ENCODE data around the gene SDK1. TPM values are rescaled to one million over a fixed set of nuclear protein-coding genes. Genes with fewer than 3 reads are reported as not detected.

The SDK1 gene
- total RNA-seq, 1 donor from 2014 or later = 10.4 TPM

GRCh38 chr7:3887096-3887690 lies 586.1 kb downstream of the SDK1 start:
- DNase-seq (no peak), ATAC-seq (no peak)
- no peaks in the 10 kb centered on the region for H3K9me3 ChIP-seq
- H3K36me3 ChIP-seq = no peaks in the 10 kb centered on the region
- H3K27me3 ChIP-seq = no peaks in the 10 kb centered on the region
- intact Hi-C loops (cut with DNase I) = no loop called here
- no peak overlapping the region for H3K27ac ChIP-seq
- no peak for TF ChIP-seq CTCF (IDR thresholded peaks at IDR 0.05)
- no peak overlapping the region for H3K4me3 ChIP-seq
- H3K4me1 ChIP-seq = no peaks in the 10 kb centered on the region

GRCh38 chr7:3888096-3888495 lies 587.0 kb downstream of the SDK1 start:
- H3K4me3 ChIP-seq = no peak overlapping the region
- H3K27me3 ChIP-seq = no peaks in the 10 kb centered on the region
- intact Hi-C loops (cut with DNase I) = no loop called here
- no peak for ATAC-seq
- H3K4me1 ChIP-seq = no peaks in the 10 kb centered on the region
- H3K36me3 ChIP-seq = no peaks in the 10 kb centered on the region
- TF ChIP-seq CTCF (IDR thresholded peaks at IDR 0.05) = no peak
- no peak for DNase-seq
- H3K9me3 ChIP-seq = no peaks in the 10 kb centered on the region
- no peak overlapping the region for H3K27ac ChIP-seq

- no peak for TF ChIP-seq CTCF (IDR thresholded peaks at IDR 0.05)
- no peaks in the 10 kb centered on the region for H3K9me3 ChIP-seq
- H3K36me3 ChIP-seq = no peaks in the 10 kb centered on the region
- no peaks in the 10 kb centered on the region for H3K27me3 ChIP-seq
- no peak overlapping the region for H3K27ac ChIP-seq
- H3K4me1 ChIP-seq = no peaks in the 10 kb centered on the region
- H3K4me3 ChIP-seq = no peak overlapping the region
- no peak for DNase-seq
- no peak for ATAC-seq
- intact Hi-C loops (cut with DNase I) = no loop called here
These were observed 591.1 kb downstream of the SDK1 start for GRCh38 chr7:3892157-3892556.

GRCh38 chr7:3892686-3893085 lies 591.6 kb downstream of the SDK1 start:
- DNase-seq (no peak), ATAC-seq (no peak)
- Histone ChIP-seq H3K9me3 (no peaks in the 10 kb centered on the region), H3K27ac (no peak overlapping the region), H3K4me1 (no peaks in the 10 kb centered on the region), H3K36me3 (no peaks in the 10 kb centered on the region), H3K4me3 (no peak overlapping the region), H3K27me3 (no peaks in the 10 kb centered on the region)
- intact Hi-C loops (cut with DNase I) = no loop called here
- no peak for TF ChIP-seq CTCF (IDR thresholded peaks at IDR 0.05)

- H3K27me3 ChIP-seq = no peaks in the 10 kb centered on the region
- H3K9me3 ChIP-seq = no peaks in the 10 kb centered on the region
- TF ChIP-seq CTCF (IDR thresholded peaks at IDR 0.05) = no peak
- ATAC-seq = no peak
- intact Hi-C loops (cut with DNase I) = no loop called here
- H3K4me1 ChIP-seq = no peaks in the 10 kb centered on the region
- DNase-seq = no peak
- no peak overlapping the region for H3K4me3 ChIP-seq
- no peak overlapping the region for H3K27ac ChIP-seq
- no peaks in the 10 kb centered on the region for H3K36me3 ChIP-seq
These were observed 592.2 kb downstream of the SDK1 start for GRCh38 chr7:3893151-3893788.

Measured in upper lobe of right lung (tissue), 1 donor.